Osteoblast (primary cell): ENCODE results near the gene CERS5. TPM values are rescaled to one million over a fixed set of nuclear protein-coding genes. Genes with fewer than 3 reads are reported as not detected.

ENCODE experiments used
- DNase-seq: peaks from one replicate; pipeline ENCODE4 v3.0.0; 2011; ENCODE audit warnings: low spot score, mixed read lengths; ENCODE audit not compliant: insufficient read length; ENCODE audit errors: missing footprints
- H2AFZ ChIP-seq: 2 replicates; pipeline ENCODE4 v1.6.0; 2011; ENCODE audit warnings: mild to moderate bottlenecking, low read length
- H3K27ac ChIP-seq: 2 replicates; pipeline ENCODE4 v1.5.1; 2011; ENCODE audit warnings: mild to moderate bottlenecking, low read depth, low read length, moderate library complexity
- H3K27me3 ChIP-seq: 2 replicates; pipeline ENCODE4 v1.6.0; 2012; ENCODE audit warnings: mild to moderate bottlenecking, control low read depth, inconsistent platforms, low read length, moderate library complexity; ENCODE audit not compliant: insufficient read depth
- H3K36me3 ChIP-seq: 2 replicates; pipeline ENCODE4 v1.5.1; 2011; ENCODE audit warnings: mild to moderate bottlenecking, low read length, control low read depth, moderate library complexity; ENCODE audit not compliant: insufficient read depth
- H3K4me1 ChIP-seq: 2 replicates; pipeline ENCODE4 v1.5.1; 2011; ENCODE audit warnings: mild to moderate bottlenecking, low read length, control low read depth, moderate library complexity; ENCODE audit not compliant: insufficient read depth
- H3K4me2 ChIP-seq: 2 replicates; pipeline ENCODE4 v1.6.0; 2011; ENCODE audit warnings: mild to moderate bottlenecking, low read length; ENCODE audit not compliant: insufficient read depth
- H3K4me3 ChIP-seq: fragments of 200-600 bp; sonication (generic); 3 replicates; pipeline ENCODE4 v1.5.1; 2012; ENCODE audit warnings: mild to moderate bottlenecking, low read length, inconsistent platforms; ENCODE audit not compliant: insufficient read depth
- H3K79me2 ChIP-seq: 2 replicates; pipeline ENCODE4 v1.6.0; 2012; ENCODE audit warnings: mild to moderate bottlenecking, low read length, control low read depth, inconsistent platforms; ENCODE audit not compliant: insufficient read depth
- H3K9me3 ChIP-seq: 2 replicates; pipeline ENCODE4 v1.5.1; 2011; ENCODE audit warnings: low read depth, low read length, control low read depth
- H4K20me1 ChIP-seq: 2 replicates; pipeline ENCODE4 v1.6.0; 2012; ENCODE audit warnings: mild to moderate bottlenecking, low read length, control low read depth; ENCODE audit not compliant: insufficient read depth
- total RNA-seq: library from RNA; depleted of rRNA; stranded (reverse); fragments of >200 nt; gene quantifications from 2 replicates; pipeline ENCODE4 v1.2.3, GENCODE V29; 2012
- TF ChIP-seq, protein P1 (sequence below): IDR thresholded peaks from 2 replicates; pipeline ENCODE4 v1.5.1; 2011; ENCODE audit warnings: mild to moderate bottlenecking, low read depth, low read length, moderate library complexity; ENCODE audit errors: extremely low read depth

The CERS5 gene
- total RNA-seq, 1 donor, result 33.7 TPM

DNA sequence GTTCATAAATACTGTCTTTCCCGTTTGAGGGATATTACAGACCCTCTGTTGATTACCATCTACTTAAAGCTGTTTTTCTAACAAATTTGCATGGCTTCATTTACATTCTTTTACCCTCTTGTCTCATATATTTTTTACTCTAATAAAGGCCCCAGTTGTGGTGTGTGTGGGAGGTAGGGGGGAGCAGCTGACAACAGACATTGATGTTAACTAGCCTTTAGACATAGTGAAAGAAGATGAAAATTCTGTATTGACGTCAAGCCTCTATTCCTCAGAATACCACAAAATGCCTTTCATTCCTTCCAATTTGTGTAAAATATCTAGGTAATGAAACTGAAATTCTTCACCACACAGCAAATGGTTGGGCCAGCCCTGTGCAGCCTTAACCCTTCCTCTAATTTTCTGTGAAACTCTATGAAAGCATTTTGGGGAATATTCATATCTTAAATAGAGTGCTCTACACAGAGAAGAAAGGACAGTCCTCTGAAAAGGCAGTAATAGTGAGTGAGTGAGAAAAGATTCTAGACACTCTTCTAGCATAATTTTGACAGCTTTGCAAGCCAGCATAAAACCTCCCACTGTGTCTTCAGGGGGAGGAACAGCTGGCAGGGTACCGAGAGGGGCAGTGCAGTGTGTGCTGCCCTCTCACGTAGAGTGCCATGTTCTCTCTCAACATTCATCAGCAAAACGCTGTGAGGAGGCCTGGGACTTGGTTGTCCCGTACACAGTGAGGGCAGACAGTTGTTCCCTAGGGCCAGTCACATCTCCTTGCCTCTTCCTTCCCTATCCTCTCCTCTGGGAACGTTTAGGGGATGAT lies 20.1 kb upstream of the CERS5 start:
- peaks cover 61% of the 10 kb centered on the region for H3K36me3 ChIP-seq
- no peaks in the 10 kb centered on the region for H4K20me1 ChIP-seq
- peak overlapping the region; percentile 58 for H3K4me2 ChIP-seq
- H3K9me3 ChIP-seq, result no peaks in the 10 kb centered on the region
- no peak overlapping the region for H2AFZ ChIP-seq
- DNase-seq, result peak; percentile 75
- TF ChIP-seq, protein P1, sequence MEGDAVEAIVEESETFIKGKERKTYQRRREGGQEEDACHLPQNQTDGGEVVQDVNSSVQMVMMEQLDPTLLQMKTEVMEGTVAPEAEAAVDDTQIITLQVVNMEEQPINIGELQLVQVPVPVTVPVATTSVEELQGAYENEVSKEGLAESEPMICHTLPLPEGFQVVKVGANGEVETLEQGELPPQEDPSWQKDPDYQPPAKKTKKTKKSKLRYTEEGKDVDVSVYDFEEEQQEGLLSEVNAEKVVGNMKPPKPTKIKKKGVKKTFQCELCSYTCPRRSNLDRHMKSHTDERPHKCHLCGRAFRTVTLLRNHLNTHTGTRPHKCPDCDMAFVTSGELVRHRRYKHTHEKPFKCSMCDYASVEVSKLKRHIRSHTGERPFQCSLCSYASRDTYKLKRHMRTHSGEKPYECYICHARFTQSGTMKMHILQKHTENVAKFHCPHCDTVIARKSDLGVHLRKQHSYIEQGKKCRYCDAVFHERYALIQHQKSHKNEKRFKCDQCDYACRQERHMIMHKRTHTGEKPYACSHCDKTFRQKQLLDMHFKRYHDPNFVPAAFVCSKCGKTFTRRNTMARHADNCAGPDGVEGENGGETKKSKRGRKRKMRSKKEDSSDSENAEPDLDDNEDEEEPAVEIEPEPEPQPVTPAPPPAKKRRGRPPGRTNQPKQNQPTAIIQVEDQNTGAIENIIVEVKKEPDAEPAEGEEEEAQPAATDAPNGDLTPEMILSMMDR, result no peak
- H3K27me3 ChIP-seq, result no peaks in the 10 kb centered on the region
- peaks cover 64% of the 10 kb centered on the region for H3K4me1 ChIP-seq
- peaks cover 47% of the 10 kb centered on the region for H3K79me2 ChIP-seq
- no peak overlapping the region for H3K4me3 ChIP-seq
- H3K27ac ChIP-seq, result peak overlapping the region; percentile 97

DNA sequence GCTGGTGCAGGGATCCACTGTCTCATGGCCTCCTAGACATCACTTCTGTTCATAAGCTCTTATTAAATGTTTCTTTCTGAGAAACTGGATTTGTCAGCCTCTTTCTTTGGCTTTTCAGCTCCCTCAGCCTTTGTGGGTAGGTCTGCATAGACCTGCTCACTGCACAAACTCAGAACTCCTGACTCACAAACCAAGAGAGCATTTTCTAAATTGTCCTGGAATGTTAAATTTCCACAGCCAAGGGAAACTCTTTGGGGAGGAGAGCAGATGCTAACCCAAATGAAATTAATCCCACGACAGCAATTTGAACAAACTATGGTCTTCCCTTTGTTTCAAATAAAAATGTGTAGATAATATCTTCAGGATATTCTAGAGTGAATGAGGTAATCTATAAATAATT lies 19.5 kb upstream of the CERS5 start:
- TF ChIP-seq, protein P1, result no peak
- DNase-seq, result peak; percentile 68
- Histone ChIP-seq H4K20me1 (no peaks in the 10 kb centered on the region), H3K79me2 (peaks cover 49% of the 10 kb centered on the region), H3K9me3 (no peaks in the 10 kb centered on the region), H3K4me1 (peaks cover 62% of the 10 kb centered on the region), H2AFZ (no peak overlapping the region), H3K4me3 (no peak overlapping the region), H3K36me3 (peaks cover 59% of the 10 kb centered on the region), H3K27me3 (no peaks in the 10 kb centered on the region), H3K4me2 (peak overlapping the region; percentile 58), H3K27ac (peak overlapping the region; percentile 97)

DNA sequence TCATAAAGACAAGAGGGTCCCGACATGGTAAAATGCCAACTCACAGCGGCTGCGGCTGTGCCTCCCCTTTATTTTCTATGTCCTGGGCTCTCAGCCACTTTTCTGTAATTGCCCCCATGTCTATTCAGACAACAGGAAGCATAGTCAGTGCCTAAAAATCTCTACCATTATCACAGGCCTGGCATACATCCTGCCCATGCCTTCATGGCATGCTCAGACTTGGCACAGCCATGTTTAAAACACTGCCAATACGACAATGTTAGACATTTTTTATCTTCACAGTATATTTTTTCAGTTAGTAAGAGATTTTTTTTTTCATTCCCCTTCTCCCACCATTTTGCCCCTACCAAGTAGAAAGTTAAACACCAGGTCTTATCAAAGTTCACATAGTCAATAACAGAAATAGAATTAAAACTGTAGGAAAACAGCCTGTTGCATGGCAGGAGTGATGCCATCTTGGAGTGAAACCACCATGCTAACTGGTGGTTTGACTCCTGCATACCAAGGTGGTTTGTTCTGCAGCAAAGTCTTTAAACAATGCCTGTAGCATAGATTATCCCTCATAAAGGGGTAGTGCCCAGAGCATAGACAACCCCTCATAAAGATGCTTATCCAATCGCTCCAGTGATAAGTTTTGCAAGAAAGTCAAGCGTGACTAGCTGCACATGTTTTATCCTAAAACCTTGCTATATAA lies 18.9 kb upstream of the CERS5 start:
- peaks cover 61% of the 10 kb centered on the region for H3K36me3 ChIP-seq
- peaks cover 50% of the 10 kb centered on the region for H3K79me2 ChIP-seq

More for the DNA sequence above, 18.9 kb upstream of the CERS5 start:
- no peak overlapping the region for H2AFZ ChIP-seq
- peak overlapping the region; percentile 97 for H3K27ac ChIP-seq
- H3K4me1 ChIP-seq, result peaks cover 62% of the 10 kb centered on the region
- H3K4me3 ChIP-seq, result no peak overlapping the region
- peak; percentile 66 for DNase-seq
- no peaks in the 10 kb centered on the region for H4K20me1 ChIP-seq
- H3K9me3 ChIP-seq, result no peaks in the 10 kb centered on the region
- TF ChIP-seq, protein P1, result no peak
- peak overlapping the region; percentile 58 for H3K4me2 ChIP-seq
- H3K27me3 ChIP-seq, result no peaks in the 10 kb centered on the region
